Uterus (tissue), 2 donors: ENCODE measurements around the gene DMBX1.

Source experiments
- CTCF ChIP-seq, 4 experiments: fragments of 200-600 bp in 2 of 4; fragments of 450-650 bp in 2 of 4; sonication (generic) in 2 of 4; IDR thresholded peaks; one replicate each; pipeline ENCODE4 v1.5.1; 2016 to 2019; ENCODE audit warnings: antibody characterized with exemption in 4 of 4, mild to moderate bottlenecking in 2 of 4, moderate library complexity in 1 of 4
- POLR2A ChIP-seq, 2 donors: fragments of 450-650 bp; IDR thresholded peaks; one replicate each; pipeline ENCODE4 v1.6.1; 2016; ENCODE audit warnings: antibody characterized with exemption in 2 of 2, mild to moderate bottlenecking in 1 of 2, moderate library complexity in 1 of 2

- TF ChIP-seq CTCF (IDR thresholded peaks at IDR 0.05): no peak
- no peak for TF ChIP-seq POLR2A (IDR thresholded peaks at IDR 0.05)
Observed at GRCh38 chr1:46450160-46450517, 39.5 kb upstream of the DMBX1 start.
